Measurements from ENCODE around the gene NCR1. TPM values are rescaled to one million over a fixed set of nuclear protein-coding genes. Genes with fewer than 3 reads are reported as not detected.

The NCR1 gene
- total RNA-seq, 1 donor from 2014 or later = not detected

Other genes with a start within 250 kb of the NCR1 start
- gene LILRB4, start 243.2 kb upstream of the NCR1 start, total RNA-seq = not detected in 2 replicates
- not detected in 2 replicates for gene KIR3DL3, start 181.7 kb upstream of the NCR1 start, total RNA-seq
- gene KIR2DL3, start 167.6 kb upstream of the NCR1 start, total RNA-seq = not detected in 2 replicates
- not detected in 2 replicates for gene KIR2DL1, start 136.4 kb upstream of the NCR1 start, total RNA-seq
- not detected in 2 replicates for gene KIR2DL4, start 102.5 kb upstream of the NCR1 start, total RNA-seq
- not detected in 2 replicates for gene KIR3DL1, start 89.7 kb upstream of the NCR1 start, total RNA-seq
- gene KIR2DS4, start 73.5 kb upstream of the NCR1 start, total RNA-seq = not detected in 2 replicates
- gene KIR3DL2, start 55.7 kb upstream of the NCR1 start, total RNA-seq = not detected in 2 replicates
- gene FCAR, start 31.9 kb upstream of the NCR1 start, total RNA-seq = not detected in 2 replicates
- gene NLRP7, start 41.4 kb downstream of the NCR1 start, total RNA-seq = not detected in 2 replicates
- 4.9 TPM in 1 of 2 replicates, not detected in the other for gene NLRP2, start 60.2 kb downstream of the NCR1 start, total RNA-seq
- under 0.01 TPM in 1 of 2 replicates, not detected in the other for gene GP6, start 132.1 kb downstream of the NCR1 start, total RNA-seq
- gene RDH13, start 157.0 kb downstream of the NCR1 start, total RNA-seq = 10.9 and 24.5 TPM in 2 replicates
- 5.7 and 8.9 TPM in 2 replicates for gene EPS8L1, start 169.7 kb downstream of the NCR1 start, total RNA-seq
- gene PPP1R12C, start 211.5 kb downstream of the NCR1 start, total RNA-seq = 21.1 and 34.4 TPM in 2 replicates
- 0.51 and 1.7 TPM in 2 replicates for gene TNNT1, start 243.1 kb downstream of the NCR1 start, total RNA-seq